ENCODE results near the gene PSME3IP1.
"Not testable (repeated sequence)": the region's sequence is repeated elsewhere in the genome, so short reads cannot be mapped to it uniquely, and the experiment has no call there.

Gene PSME3IP1

DNA sequence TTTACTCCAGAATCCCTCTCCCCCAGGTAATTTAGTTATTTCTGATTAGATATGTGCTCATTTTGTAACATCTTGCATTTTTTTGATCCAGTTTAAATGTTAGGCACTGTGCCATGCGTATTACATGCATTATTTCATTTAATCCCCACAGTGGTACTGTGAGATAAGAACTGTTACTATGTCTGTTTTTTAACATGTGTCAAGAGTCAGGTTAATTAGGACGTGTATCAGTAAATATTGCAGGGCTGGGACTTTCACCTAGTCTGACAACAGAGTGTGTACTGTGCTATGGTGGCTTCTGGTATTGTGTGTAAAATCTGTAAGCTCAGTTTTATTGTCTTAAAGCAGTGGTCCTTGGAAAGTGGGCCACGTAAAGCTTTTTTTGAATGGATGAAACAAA lies 10.9 kb upstream of the PSME3IP1 start:
- DNase-seq (ENCODE audit: low spot score), result no peak

DNA sequence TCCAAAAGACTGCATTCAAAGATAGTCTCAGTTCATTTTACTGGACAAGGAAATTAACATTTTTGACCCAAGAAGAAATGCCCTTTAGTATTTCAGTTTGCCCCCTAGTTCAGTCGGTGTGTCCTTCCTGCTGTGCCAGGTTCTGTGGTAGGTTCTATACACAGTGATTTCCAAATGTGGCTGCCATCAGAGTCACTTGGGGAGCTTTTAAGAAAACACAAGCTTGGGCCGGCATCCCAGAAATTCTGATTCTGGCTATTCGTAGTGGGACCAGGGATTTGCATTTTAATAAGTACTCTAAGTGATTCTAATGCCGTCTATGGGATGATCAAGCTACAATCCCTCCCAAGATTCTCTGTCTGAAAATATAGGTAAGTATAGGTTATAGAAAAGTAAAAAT lies 10.4 kb upstream of the PSME3IP1 start:
- no peak for DNase-seq (ENCODE audit: low spot score)

DNA sequence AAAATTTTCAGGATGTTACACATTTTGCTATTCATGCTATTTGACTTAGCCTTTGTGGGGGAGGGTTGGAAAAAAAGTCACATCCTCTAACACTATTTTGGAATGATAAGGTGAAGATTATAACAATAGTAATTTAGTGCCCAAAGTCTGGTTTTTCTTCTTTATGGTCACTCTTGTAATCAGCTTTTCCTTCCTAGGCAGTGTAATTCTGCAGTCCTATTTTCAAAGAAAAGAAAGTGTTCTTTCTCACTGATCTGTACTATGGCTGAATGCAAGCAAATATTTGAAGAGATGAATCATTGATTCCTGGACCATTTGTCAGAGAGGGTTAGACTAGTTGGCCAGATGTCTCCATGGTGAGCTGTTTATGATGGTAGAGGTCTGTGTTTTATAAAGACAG lies 8.7 kb upstream of the PSME3IP1 start:
- DNase-seq (ENCODE audit: low spot score), result peak; percentile 82

DNA sequence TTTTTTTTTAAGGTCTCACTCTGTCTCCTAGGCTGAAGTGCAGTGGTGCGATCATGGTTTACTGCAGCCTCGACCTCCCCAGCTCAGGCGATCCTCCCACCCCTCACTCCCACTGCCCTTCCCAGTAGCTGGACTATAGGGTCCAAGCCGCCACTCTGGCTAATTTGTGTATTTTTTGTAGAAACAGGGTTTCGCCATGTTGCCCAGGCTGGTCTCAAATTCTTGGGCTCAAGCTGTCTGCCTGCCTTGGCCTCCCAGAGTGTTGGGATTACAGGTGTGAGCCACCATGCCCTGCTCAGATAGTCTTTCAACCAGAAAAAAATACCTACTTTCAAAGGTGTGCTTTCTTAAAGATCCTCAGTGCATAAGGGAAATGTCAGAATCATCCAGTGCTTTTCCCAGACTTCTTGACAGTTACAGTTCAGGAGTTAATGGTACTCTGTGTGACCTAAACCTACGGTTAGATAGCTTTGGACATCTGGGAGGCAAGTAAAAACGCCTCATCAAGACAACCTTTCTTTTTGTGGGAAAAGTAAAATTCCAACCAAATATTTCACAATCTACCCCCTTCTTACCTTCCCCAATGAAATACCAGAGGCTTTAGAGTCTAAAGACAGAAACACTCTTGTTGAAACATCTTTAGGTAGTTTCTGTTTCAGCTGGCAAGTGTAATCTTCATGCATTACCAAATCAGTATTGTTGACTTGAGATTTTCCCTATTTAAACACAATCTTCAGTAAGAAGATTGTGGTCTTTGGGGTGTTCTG lies 7.1 kb upstream of the PSME3IP1 start:
- DNase-seq (ENCODE audit: low spot score), result no peak

DNA sequence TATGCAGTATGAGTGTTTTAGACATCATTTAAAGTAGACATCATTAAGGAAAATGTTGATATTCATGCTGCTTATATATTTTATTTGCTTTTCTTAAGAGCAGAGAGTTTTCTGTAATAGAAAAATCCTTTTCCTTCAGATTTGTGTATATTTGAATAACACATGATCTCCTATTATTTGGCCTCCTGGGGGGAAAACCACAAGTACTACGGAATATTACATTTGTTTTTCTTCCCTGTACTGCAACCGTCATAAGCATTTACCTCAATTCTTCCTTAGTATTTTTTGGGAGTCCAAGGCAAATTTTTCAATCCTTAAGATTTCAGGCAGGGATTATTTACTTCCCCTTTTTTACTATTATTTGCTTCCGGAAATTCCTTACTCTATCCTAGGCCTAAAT lies 6.3 kb upstream of the PSME3IP1 start:
- no peak for DNase-seq (ENCODE audit: low spot score)

DNA sequence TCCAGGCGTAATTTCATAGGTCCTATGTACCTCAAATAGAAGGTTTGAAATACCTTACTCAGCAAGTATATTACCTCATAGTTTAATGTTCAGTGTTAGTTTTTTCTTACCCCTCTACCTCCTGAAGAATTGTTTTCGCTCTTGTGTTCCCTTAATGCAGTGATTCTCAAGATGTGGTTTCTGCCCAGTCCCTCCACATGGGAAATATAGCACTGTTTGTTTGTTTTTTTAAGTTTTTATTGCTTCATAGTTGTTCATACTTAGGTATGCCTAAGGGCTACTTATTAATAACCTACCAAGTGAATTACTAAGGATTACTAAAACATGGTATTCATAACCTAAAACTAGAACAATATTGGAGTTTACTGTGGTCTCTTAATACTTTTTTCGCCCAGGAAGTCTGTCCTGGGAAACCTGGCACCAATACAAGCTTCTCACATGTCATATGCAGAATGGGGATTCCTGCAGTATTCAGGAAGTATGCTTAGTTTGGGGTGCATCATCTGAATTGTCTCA lies 5.3 kb upstream of the PSME3IP1 start:
- DNase-seq (ENCODE audit: low spot score), result peak; percentile 32

DNA sequence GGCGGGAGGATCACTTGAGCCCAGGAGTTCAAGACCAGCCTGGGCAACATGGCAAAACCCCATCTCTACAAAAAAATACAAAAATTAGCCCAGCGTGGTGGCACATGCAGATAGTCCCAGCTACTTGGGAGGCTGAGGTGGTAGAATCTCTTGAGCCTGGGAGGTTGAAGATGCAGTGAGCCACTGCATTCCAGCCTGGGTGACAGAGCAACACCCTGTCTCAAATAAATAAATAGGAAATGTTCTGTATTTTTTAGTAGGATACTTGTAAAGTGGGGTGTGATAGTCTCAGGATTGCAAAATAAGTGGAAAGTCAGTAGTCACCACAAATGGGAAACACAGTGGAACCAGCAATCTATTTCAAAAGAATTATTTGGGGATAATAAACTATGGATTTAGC lies 4.3 kb upstream of the PSME3IP1 start:
- no peak for DNase-seq (ENCODE audit: low spot score)

DNA sequence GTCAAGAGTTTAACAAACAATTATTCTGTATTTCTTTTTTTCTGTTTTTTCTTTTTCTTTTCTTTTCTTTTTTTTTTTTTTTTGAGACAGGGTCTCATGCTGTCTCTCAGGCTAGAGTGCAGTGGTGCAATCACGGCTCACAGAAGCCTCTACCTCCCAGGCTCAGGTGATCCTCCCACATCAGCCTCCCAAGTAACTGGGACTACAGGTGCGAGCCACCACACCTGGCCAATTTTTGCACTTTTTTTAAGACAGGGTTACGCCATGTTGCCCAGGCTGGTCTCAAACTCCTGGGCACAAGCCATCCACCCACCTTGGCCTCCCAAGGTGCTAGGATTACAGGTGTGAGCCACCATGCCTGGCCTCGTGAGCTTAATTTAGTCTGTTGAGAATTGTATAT lies 3.7 kb upstream of the PSME3IP1 start:
- DNase-seq (ENCODE audit: low spot score), result not testable (repeated sequence)

DNA sequence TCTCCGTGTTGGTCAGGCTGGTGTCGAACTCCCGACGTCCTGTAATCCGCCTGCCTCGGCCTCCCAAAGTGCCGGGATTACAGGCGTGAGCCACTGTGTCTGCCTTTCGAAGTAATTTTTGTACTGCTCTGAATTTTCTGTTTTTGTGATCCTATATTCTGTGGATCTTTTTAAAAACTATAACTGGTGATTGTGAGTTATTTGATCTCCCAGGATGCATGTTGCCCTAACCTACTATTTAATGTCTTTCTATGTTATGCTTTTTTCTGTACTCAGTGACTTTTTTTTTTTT lies 2.8 kb upstream of the PSME3IP1 start:
- no peak for DNase-seq (ENCODE audit: low spot score)

DNA sequence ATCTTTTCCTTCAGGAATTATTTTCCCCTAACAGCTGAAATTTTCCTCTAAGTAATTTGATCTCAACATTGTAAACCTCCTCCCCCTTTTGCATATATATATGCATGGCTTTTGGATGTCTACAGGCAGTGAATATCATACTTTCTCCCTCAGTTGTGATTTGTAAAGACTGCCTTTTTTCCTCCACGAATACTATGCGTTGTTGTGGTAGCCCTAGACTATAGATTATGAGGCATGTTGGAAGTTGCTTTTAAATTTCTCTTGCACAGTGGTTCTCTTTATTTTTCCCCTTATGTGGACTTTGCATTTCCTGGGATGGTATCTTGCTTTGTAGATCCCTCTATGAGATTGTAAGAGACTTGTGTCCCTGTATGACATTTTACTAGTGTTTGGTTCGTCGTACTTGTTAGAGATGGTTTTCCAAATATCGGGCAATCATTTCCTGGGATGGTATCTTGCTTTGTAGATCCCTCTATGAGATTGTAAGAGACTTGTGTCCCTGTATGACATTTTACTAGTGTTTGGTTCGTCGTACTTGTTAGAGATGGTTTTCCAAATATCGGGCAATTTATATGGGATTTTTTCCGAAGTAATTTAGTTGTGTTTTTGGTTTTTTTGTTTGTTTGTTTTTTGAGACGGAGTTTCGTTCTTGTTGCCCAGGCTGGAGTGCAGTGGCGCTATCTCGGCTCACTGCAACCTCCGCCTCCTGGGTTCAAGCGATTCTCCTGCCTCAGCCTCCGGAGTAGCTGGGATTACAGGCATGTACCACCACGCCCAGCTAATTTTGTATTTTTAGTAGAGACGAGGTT lies 2.3 kb upstream of the PSME3IP1 start:
- not testable (repeated sequence) for DNase-seq (ENCODE audit: low spot score)

DNA sequence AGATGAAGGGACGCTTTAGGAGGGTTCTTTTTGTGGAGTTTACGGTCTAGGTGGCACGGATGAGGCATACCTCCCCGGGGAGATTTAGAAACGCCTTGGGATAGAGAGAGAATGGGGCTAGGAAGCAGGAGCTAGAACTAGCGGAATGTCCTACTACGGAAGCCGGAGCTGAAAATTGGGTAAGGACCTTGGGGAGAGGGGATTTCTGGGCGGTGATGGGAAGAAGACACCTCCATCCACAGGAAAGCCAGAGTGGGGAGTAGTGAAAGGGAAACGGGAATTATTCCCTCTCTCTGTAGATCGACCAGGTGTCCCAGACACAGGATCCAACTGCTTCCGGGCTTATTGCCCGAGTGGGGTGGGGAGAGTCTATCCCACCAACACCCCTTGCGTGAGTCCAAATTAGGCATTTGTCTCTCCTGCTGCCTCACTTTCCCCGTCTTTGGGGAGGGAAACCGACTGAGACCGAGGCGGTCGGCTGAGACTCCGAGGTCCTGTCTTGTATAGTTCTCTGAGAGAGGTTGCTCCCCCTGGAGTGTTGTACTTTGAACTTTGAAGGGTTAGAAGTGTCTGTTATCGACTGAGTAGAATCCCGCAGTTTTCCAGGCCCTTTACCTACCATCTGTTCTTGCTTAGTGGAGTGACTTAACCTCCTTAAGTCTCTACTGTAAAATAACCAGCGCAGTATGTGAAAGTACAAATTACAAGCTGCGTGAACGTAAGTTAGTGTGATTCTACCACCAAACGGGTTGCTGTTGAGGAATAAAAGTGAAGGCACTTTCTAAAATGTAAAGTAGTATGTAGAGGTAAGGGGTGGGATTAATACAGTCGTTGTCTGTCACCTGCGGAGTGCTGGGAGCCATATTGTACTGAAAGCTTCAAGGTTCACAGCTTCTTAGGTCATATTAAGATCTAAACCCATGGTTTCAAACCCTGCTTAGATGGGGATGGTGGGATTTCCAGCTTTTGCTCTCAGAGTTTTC lies 1.3 kb upstream of the PSME3IP1 start:
- no peak for DNase-seq (ENCODE audit: low spot score)

DNA sequence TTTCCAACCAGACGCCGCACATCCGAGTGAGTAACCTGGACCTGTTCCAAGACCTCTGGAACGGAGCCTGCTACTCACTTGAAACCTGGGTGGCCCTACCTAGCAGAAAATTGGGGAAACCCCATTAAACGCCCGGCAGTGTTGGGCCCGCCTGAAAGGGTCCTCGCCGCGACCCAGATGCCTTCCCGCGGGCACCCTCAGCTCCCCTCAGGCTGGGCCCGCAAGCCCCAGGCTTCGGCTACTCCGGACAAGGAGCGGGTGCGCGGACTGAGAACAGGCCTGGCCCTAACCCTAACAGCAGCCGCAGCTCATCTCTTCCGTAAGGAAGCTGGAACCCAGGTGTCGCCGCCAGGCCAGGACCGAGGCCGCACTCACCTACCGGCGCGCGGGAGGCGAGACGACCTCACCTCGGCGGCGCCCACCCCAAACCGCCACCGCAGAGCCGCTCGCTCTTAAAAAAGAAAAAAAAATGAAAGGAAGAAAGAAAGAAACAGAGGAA lies 344 bp downstream of the PSME3IP1 start:
- DNase-seq (ENCODE audit: low spot score), result peak; percentile 54

DNA sequence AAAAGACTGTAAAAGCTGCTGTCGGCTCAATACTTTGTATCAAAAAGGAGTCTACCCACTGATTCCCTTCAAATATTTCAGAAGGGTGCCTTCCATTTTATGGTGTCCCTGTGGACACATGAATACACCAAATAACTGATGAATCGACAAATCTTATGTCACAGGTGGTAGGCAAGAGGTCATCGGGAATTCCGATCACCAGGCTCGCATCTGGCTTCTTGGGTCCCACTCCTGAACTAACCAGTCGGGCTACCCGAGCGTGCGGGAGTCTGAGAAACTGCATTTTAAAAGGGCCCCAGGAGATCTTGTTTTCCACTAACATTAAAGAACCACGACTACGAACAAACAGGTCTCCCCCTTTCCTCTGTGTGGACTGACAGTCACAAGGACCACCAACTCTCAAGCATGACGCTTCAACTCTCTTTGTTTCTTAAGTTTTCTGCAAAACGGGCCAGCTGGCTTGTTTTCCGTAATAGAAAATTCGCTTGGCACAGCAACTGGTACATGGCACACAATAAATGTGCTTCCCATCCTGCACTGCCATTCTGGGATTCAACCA lies 873 bp downstream of the PSME3IP1 start:
- no peak for DNase-seq (ENCODE audit: low spot score)

DNA sequence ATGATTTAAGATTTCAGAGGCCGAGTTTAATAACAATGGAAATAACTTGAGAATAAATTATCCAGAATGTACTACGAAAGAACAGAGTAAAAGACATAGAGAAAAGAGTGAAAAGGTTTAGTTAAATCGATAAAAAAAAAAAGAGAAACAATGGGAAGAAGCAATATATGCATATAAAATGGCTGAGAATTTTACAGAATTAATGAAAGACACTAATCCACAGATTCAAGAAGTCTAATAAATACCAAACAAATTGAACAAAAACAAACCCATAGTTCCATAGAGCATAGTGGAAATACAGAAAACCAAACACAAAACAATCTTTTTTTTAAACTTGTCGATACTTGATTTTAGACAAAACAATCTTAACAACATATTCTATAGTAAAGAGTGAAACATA lies 1.7 kb downstream of the PSME3IP1 start:
- no peak for DNase-seq (ENCODE audit: low spot score)

DNA sequence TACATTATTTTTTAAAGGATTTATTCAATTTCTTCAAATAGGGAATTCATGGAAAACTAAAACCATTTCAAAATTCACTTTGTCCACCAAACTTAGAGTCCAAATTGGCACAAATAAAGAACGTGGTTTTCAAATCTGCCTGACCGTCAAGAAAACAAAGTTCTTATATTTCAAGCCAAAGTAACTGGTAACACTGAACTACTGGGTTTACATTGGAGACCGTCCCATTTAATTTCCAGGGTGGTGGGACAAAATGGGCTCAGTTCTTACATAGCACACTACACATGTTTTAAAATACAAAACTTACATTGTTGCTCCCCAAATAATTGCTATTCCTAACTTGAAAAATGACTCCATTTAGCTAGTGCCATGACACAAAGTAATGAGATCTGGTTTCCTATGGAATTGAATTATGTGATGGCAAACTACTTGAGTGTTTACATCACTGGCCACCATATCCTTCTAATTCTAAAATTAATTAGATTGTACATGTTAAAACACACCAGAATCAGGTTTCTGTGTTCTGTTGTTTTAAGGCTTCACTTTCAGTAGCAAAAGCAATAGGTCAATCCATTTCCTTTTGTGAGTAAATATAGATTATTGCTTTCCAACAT lies 6.5 kb downstream of the PSME3IP1 start:
- DNase-seq (ENCODE audit: low spot score), result no peak

DNA sequence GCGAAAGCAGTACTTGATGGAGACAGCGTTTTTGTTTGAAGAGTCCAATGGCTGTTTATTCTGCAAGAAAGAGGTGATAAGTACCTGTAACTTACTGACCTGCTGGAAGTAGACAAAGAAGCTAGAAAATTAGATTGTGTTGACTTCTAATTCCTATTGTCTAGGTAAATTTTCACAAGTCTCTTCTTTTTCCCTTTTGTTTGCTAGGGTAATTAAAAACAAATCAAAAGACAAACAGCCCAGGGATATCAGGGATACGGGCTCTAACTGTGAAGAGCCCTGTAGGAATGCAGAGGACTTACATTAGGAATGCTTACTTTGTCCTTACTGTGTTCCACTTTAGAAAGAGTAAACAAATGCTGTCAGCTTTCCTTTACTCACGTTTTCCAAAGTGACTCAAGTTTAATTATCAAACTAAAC lies 7.0 kb downstream of the PSME3IP1 start:
- DNase-seq (ENCODE audit: low spot score), result no peak

DNA sequence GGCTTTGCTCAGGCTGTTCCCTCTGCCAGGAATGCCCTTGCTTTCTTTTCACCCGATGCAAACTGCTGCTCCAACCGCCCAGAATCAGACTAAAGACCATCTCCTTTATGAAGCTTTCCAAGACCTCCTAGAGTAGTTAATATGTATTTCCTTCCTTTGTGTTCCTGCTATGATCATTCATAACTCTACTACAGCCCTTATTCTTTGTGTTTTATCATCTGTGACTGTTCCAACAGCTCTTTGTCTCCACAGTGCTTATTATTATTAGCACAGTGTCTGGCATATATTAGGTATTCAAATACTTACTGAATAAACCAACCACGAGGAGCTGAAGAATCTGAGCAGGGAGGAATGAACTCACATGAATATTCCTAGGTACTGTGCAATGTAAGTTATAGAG lies 7.6 kb downstream of the PSME3IP1 start:
- DNase-seq (ENCODE audit: low spot score), result no peak

DNA sequence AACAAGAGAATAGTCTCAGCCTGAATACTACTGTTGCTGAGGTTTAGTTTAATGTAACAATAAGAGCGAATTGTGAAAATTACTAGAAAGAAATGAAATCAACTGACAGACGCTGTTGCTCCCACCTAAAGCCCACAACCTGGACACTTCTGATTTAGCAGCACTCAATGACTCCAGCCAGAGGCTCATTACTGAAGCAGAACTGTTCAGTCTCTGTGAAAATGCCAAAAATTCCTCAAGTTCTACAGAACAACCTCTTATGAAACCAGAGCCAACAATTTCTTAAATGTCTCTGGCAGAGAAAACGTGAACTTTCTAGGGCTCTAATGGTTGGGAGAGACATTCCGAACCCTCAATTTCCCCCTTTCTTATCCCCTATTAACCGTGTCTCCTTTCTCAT lies 9.9 kb downstream of the PSME3IP1 start:
- no peak for DNase-seq (ENCODE audit: low spot score)

DNA sequence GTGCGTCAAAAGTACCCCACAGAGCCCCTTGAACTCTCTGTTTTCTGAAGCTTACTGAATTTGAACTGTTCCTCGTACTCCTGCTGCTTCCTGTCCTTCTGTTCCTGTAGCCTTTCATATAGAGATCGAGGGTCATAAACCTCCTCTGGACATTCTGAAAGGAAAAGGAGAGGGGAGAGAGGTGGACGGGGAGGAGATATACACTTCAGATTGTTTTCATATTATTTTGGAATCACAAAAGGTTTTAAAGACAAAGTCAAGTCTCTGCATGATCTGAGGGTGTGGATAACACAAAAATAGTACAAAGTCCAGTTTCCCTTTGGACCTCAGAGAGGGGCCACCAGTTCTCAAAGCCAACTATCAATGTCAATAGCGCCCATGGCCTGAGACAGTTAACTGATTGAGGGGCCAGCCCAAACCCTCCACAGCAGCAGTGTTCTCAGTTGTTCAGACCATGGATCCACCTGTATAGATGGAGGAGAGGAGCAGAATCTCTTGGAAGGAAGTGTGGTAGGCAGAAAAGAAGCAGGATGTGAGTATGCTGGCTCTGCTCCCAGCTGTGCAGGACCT lies 13.0 kb downstream of the PSME3IP1 start:
- no peak for DNase-seq (ENCODE audit: low spot score)

DNA sequence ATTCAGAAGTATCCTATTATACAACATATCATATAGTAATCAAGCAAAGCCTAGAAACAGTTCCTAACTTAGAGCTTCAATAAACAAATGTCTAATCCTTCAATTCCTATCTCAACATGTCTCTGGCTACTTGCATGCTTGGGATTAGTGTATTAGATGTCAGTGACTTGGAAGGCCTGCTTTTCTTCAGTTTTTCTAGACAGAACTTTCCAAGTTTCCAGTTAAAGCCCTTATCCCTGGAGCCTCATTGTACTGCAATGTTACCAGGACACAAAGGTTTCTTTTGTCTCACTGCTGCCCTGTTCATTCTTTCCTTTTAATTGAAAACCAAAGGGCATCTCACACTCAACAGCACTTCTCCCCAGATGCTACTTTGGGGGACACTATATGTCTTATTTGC lies 16.5 kb downstream of the PSME3IP1 start:
- no peak for DNase-seq (ENCODE audit: low spot score)

DNA sequence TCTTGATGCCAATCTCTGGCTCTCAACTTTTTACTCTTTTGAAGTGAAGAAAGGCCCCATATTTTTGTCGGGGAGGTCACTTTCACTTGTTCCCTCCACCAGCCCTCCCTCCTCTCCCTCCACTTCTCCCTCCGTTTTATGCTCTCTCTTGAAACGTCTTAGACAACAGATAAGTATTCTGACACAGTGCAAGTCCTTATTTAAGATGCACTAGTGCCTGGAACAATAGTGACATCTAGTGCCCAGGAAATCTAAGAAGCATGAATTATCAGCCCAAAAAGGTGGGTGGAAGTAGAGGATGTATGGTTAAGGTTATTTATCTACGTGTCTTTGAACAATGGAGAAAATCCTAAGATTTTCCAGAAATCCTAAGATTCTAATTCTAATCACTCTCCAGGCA lies 17.9 kb downstream of the PSME3IP1 start:
- peak; percentile 62 for DNase-seq (ENCODE audit: low spot score)

All from hepatic stellate cell (primary cell).